ENCODE data around the gene ENO2. TPM values are rescaled to one million over a fixed set of nuclear protein-coding genes. Genes with fewer than 3 reads are reported as not detected.

The ENO2 gene
- total RNA-seq = 100 to 1,000 TPM; 171 to 175 TPM

DNA sequence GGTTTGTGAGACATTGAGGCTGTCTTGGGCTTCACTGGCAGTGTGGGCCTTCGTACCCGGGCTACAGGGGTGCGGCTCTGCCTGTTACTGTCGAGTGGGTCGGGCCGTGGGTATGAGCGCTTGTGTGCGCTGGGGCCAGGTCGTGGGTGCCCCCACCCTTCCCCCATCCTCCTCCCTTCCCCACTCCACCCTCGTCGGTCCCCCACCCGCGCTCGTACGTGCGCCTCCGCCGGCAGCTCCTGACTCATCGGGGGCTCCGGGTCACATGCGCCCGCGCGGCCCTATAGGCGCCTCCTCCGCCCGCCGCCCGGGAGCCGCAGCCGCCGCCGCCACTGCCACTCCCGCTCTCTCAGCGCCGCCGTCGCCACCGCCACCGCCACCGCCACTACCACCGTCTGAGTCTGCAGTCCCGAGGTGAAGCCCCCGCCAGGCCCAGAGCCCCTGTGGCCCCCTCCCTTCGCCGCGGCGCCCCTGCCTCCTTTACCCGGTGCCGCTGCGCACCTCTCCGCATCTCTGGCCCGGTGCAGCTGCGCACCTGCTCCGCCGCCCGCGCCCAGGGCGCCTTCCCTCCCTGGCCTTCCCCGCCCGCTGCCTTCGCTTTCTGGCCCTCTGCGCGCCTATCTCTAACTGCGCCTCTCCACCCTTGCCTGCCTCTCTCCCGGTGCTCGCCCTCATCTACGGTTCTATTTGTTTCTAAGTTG lies at the start of gene ENO2:
ENO2 (plus strand) TSS at position 335 of the 701 bp plus-strand sequence. CDS start 1,253 bp downstream, outside the sequence.
- ChIA-PET POLR2A (interaction anchor here (1.0 to 1.3 kb wide), 6 partner anchors 11 to 32 kb away, joined by 3 to 8 read pairs (median 4); partner anchors contain the start of gene C12orf57), CTCF (interaction anchor here (0.6 to 2.6 kb wide), 7 partner anchors 10 to 42 kb away, joined by 3 to 10 read pairs (median 4); partner anchors contain the start of genes C12orf57, RNU7-1 and SPSB2)

- ChIA-PET POLR2A (interaction anchor here (0.9 to 1.6 kb wide), 2 partner anchors 13 to 14 kb away, joined by 3 to 4 read pairs; partner anchors contain the start of gene CDCA3), CTCF (interaction anchor here (1.9 to 7.9 kb wide), 2 partner anchors 12 to 99 kb away, joined by 4 to 63 read pairs; partner anchors contain the start of genes CDCA3, PTMS and USP5)
Measured at GRCh38 chr12:6865307-6865706, 49.1 kb upstream of the ENO2 start.

DNA sequence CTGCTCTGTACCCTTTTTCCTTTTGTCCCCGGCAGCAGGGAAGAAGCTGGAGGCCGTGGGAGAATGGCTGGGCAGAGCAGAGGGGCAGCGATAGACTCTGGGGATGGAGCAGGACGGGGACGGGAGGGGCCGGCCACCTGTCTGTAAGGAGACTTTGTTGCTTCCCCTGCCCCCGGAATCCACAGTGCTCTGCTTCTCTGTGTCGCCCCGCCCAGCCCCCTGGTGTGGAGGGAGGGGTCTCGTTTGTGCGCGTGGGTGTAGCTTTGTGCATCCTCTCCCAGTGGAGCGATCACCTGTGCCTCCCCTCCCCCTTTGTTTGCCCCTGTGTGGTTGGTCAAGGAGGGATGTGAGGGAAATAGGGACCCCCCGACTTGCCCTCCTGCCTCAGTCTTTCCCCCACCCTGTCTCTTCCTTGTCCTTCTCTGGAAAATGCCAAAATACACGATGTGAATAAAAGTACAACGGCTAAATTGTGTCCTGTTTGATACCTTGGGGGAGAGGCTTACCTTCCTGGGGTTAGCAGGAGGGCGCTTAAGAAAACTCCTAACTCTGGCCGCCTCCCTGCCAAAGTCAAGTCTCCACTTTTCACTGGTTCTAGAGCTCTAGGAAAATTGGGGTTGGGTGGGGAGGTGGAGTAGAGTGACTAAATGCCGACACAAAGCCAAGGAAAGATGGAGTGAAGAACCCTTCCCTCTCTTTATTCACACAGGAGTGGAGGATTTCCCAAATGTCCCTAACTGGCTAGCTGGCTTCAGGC lies 48.0 kb upstream of the ENO2 start:
- CTCF ChIA-PET = interaction anchor here (1.2 to 7.9 kb wide), 6 partner anchors 13 to 114 kb away, joined by 3 to 63 read pairs (median 4); partner anchors contain the start of genes CDCA3, PTMS and USP5
- POLR2A ChIA-PET = interaction anchor here (0.6 to 4.8 kb wide), 6 partner anchors 13 to 123 kb away, joined by 3 to 49 read pairs (median 4); partner anchors contain the start of genes CDCA3, MLF2 and USP5

- ChIA-PET CTCF (interaction anchor here (1.2 to 7.9 kb wide), 6 partner anchors 12 to 115 kb away, joined by 3 to 63 read pairs (median 4); partner anchors contain the start of genes CDCA3, PTMS and USP5), POLR2A (interaction anchor here (0.6 to 4.8 kb wide), 12 partner anchors 9 to 374 kb away, joined by 3 to 49 read pairs (median 3); partner anchors contain the start of genes CDCA3, MLF2, MRPL51 and USP5)
Measured at GRCh38 chr12:6866920-6867412, 47.4 kb upstream of the ENO2 start.

DNA sequence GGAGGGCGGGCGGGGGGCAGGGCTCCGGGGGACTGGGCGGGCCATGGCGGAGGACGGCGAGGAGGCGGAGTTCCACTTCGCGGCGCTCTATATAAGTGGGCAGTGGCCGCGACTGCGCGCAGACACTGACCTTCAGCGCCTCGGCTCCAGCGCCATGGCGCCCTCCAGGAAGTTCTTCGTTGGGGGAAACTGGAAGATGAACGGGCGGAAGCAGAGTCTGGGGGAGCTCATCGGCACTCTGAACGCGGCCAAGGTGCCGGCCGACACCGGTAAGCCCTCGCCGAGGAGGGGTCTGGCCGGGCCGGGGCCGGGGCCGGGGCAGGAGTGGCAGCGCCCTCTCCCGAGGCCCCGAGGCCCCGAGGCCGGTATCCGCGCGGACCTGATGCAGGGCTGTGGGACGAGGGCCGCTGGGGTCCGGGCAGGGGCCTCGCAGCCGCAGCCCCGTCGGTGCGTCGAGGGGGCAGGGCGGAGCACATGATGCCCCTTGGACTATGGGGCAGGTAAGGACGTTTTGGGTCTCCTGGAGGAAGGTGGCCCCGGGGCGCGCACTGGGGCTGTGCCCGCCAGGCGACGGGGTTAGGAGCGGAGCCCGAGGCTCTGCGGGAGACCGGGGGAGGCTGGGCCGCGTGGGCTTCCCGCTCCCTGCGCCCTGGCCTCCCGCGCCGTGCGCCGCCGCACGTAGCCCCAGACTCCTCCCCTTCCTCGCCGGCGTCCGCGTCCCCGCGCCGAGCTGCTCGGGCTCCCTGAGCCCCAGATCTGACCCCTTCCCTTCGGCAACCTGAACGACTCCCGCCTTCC lies 46.8 kb upstream of the ENO2 start, which contains the start of gene TPI1:
TPI1 (plus strand) TSS at position 119 of the 798 bp plus-strand sequence; CDS start at position 155, 36 bp downstream.
- CTCF ChIA-PET = interaction anchor here (0.6 to 7.9 kb wide), 6 partner anchors 12 to 125 kb away, joined by 3 to 63 read pairs (median 3); partner anchors contain the start of genes CDCA3 and USP5
- POLR2A ChIA-PET = interaction anchor here (0.6 to 4.8 kb wide), 14 partner anchors 8 to 374 kb away, joined by 3 to 49 read pairs (median 3); partner anchors contain the start of genes CDCA3, MLF2, MRPL51 and USP5

GRCh38 chr12:6868211-6869048 lies 46.0 kb upstream of the ENO2 start:
- POLR2A ChIA-PET = interaction anchor here (0.7 to 4.8 kb wide), 6 partner anchors 15 to 375 kb away, joined by 3 to 49 read pairs (median 3); partner anchors contain the start of genes CDCA3, MRPL51 and USP5
- CTCF ChIA-PET = interaction anchor here (0.6 to 7.9 kb wide), 7 partner anchors 15 to 125 kb away, joined by 3 to 63 read pairs (median 5); partner anchors contain the start of genes CDCA3 and USP5

- ChIA-PET POLR2A (interaction anchor here (0.7 to 4.8 kb wide), 6 partner anchors 16 to 238 kb away, joined by 3 to 49 read pairs (median 3); partner anchors contain the start of genes CDCA3 and USP5), CTCF (interaction anchor here (0.6 to 7.9 kb wide), 15 partner anchors 8 to 126 kb away, joined by 3 to 63 read pairs (median 5); partner anchors contain the start of genes CDCA3, MLF2, P3H3 and USP5)
Measured at GRCh38 chr12:6869049-6870021, 45.0 kb upstream of the ENO2 start.

DNA sequence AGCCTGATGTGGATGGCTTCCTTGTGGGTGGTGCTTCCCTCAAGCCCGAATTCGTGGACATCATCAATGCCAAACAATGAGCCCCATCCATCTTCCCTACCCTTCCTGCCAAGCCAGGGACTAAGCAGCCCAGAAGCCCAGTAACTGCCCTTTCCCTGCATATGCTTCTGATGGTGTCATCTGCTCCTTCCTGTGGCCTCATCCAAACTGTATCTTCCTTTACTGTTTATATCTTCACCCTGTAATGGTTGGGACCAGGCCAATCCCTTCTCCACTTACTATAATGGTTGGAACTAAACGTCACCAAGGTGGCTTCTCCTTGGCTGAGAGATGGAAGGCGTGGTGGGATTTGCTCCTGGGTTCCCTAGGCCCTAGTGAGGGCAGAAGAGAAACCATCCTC lies 44.1 kb upstream of the ENO2 start:
- ChIA-PET CTCF (interaction anchor here (1.2 to 7.9 kb wide), 4 partner anchors 17 to 93 kb away, joined by 3 to 63 read pairs (median 6); partner anchors contain the start of genes CDCA3 and USP5), POLR2A (interaction anchor here (0.7 to 4.8 kb wide), 3 partner anchors 17 to 64 kb away, joined by 3 to 49 read pairs (median 10); partner anchors contain the start of genes CDCA3 and USP5)

- ChIA-PET POLR2A (interaction anchor here (0.7 to 3.5 kb wide), 7 partner anchors 13 to 118 kb away, joined by 3 to 41 read pairs (median 3); partner anchors contain the start of genes CDCA3, MLF2 and USP5), CTCF (interaction anchor here (0.7 to 2.7 kb wide), 12 partner anchors 10 to 236 kb away, joined by 3 to 29 read pairs (median 4); partner anchors contain the start of genes CDCA3, COPS7A, ENO2 and LPCAT3)
Measured at GRCh38 chr12:6871052-6871957, 43.1 kb upstream of the ENO2 start.

DNA sequence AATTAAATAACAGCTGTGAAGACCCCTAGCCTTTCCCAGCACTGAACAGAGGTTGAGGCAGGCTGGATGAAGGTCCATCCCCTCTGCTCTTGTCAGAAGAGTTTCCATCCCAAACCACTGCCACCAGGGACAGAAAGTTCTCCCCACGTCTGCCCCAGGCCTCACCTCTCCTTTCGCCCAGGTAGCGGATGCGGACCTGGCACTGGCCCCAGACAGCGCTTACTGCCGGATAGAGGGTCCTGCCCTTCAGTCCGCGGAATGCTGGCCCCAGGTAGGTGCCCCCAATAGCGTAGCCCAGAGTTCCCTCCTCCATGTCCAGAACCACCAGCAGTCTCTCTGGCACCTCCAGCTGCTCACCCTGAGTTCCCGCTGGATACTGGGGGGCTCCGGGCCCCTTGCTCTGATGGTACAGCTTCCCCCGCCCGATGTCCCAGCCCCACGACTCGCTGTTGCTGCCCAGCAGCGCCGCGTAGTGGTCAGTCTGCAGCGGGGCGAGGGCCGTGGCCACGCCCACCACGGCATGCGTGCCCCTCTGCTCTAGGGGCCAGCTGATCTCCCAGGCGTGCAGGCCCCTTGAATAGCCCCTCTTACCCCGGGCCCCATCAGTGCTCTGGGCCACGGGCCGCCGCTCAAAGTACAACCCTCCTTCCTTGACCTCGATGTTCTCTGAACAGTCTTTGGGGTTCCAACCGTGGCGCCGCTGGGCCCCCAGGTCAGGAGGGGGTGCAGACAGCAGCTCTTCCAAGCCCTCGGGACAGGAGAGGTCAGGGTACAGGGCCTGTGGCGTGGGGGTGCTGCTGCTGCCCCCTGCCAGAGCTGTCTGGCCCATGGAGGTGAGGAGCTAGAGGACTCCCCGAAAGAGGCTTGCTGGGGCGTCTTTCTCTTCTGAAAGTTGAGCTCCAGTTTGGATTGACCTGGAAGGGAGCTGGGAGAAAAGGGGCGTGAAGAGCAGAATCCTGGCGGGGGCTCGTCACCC lies 42.0 kb upstream of the ENO2 start:
- ChIA-PET POLR2A (interaction anchor here (0.5 to 3.5 kb wide), 24 partner anchors 10 to 336 kb away, joined by 3 to 41 read pairs (median 4); partner anchors contain the start of genes ATN1, C12orf57, CDCA3 and COPS7A), CTCF (interaction anchor here (0.6 to 2.9 kb wide), 33 partner anchors 8 to 242 kb away, joined by 3 to 30 read pairs (median 4); partner anchors contain the start of genes CDCA3, COPS7A, ENO2 and LRRC23)

DNA sequence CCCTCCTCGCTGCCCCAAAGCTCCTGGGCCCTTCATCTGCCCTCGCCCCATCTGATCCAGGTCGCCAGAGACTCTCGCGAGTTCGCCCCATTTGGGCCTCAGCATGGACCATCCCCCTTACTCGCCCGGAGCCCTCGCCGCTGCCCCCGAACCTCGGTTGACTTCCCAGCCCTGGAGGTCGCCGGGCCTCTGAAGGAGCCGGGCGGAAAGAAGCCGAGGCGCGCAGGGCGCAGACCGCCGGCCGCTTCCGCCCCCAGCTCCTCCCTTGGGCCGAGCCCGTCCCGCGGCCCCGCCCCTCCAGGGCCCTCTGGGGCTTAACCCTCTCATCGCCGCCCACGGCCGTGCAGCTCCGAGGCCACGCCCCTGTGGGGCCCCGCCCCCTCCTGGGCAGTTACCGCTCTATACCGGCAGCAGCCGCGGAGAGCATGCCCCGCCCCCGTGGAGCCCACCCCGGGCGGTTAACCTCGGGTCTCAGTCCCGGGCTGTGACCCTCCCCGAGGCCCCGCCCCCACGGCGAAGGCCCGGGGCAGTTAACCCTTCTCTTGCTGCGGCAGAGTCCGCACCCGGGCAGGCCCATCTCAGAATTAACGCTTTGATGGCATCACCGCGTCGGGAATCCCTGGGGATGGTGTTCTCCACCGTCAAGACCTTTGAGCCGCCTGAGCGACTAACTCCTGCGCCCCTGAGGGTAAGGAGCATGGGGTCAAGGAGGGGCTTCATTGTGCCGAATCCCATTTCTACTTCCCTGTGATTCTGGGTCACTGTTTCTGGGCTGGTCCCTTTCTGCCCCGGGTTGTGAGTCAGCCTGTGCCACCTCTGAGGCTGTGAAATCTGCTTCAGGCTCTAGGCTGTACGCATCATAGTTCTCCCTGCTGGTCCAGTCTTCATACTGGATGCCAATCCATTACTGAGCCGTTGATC lies 41.0 kb upstream of the ENO2 start, which contains the start of gene SPSB2:
SPSB2 (minus strand) TSS at position 210 of the 921 bp plus-strand sequence. CDS start 402 bp downstream, outside the sequence.
- POLR2A ChIA-PET = interaction anchor here (0.5 to 3.5 kb wide), 22 partner anchors 9 to 337 kb away, joined by 3 to 41 read pairs (median 4); partner anchors contain the start of genes ATN1, C12orf57, CDCA3 and COPS7A
- CTCF ChIA-PET = interaction anchor here (0.6 to 2.9 kb wide), 29 partner anchors 8 to 270 kb away, joined by 3 to 30 read pairs (median 4); partner anchors contain the start of genes CDCA3, COPS7A, ENO2 and LRRC23

All from activated CD8-positive, alpha-beta memory T cell treated with anti-CD3 and anti-CD28 coated beads for 36 hours (primary cell).